Osteoblast (primary cell): ENCODE results near the gene TCF19. TPM values are rescaled to one million over a fixed set of nuclear protein-coding genes. Genes with fewer than 3 reads are reported as not detected.

Source experiments
- DNase-seq: peaks from one replicate; pipeline ENCODE4 v3.0.0; 2011; ENCODE audit warnings: low spot score, mixed read lengths; ENCODE audit not compliant: insufficient read length; ENCODE audit errors: missing footprints
- H2AFZ ChIP-seq: 2 replicates; pipeline ENCODE4 v1.6.0; 2011; ENCODE audit warnings: mild to moderate bottlenecking, low read length
- H3K27ac ChIP-seq: 2 replicates; pipeline ENCODE4 v1.5.1; 2011; ENCODE audit warnings: mild to moderate bottlenecking, low read depth, low read length, moderate library complexity
- H3K27me3 ChIP-seq: 2 replicates; pipeline ENCODE4 v1.6.0; 2012; ENCODE audit warnings: mild to moderate bottlenecking, control low read depth, inconsistent platforms, low read length, moderate library complexity; ENCODE audit not compliant: insufficient read depth
- H3K36me3 ChIP-seq: 2 replicates; pipeline ENCODE4 v1.5.1; 2011; ENCODE audit warnings: mild to moderate bottlenecking, low read length, control low read depth, moderate library complexity; ENCODE audit not compliant: insufficient read depth
- H3K4me1 ChIP-seq: 2 replicates; pipeline ENCODE4 v1.5.1; 2011; ENCODE audit warnings: mild to moderate bottlenecking, low read length, control low read depth, moderate library complexity; ENCODE audit not compliant: insufficient read depth
- H3K4me2 ChIP-seq: 2 replicates; pipeline ENCODE4 v1.6.0; 2011; ENCODE audit warnings: mild to moderate bottlenecking, low read length; ENCODE audit not compliant: insufficient read depth
- H3K4me3 ChIP-seq: fragments of 200-600 bp; sonication (generic); 3 replicates; pipeline ENCODE4 v1.5.1; 2012; ENCODE audit warnings: mild to moderate bottlenecking, low read length, inconsistent platforms; ENCODE audit not compliant: insufficient read depth
- H3K79me2 ChIP-seq: 2 replicates; pipeline ENCODE4 v1.6.0; 2012; ENCODE audit warnings: mild to moderate bottlenecking, low read length, control low read depth, inconsistent platforms; ENCODE audit not compliant: insufficient read depth
- H3K9me3 ChIP-seq: 2 replicates; pipeline ENCODE4 v1.5.1; 2011; ENCODE audit warnings: low read depth, low read length, control low read depth
- H4K20me1 ChIP-seq: 2 replicates; pipeline ENCODE4 v1.6.0; 2012; ENCODE audit warnings: mild to moderate bottlenecking, low read length, control low read depth; ENCODE audit not compliant: insufficient read depth
- small RNA-seq: library from RNA; depleted of rRNA; stranded (forward); fragments of <200 nt; gene quantifications from one replicate; pipeline ENCODE3, GENCODE V24; 2012
- total RNA-seq: library from RNA; depleted of rRNA; stranded (reverse); fragments of >200 nt; gene quantifications from 2 replicates; pipeline ENCODE4 v1.2.3, GENCODE V29; 2012
- TF ChIP-seq, protein P1 (sequence below): IDR thresholded peaks from 2 replicates; pipeline ENCODE4 v1.5.1; 2011; ENCODE audit warnings: mild to moderate bottlenecking, low read depth, low read length, moderate library complexity; ENCODE audit errors: extremely low read depth

TCF19 gene
- total RNA-seq, 1 donor, result 5.8 TPM

DNA sequence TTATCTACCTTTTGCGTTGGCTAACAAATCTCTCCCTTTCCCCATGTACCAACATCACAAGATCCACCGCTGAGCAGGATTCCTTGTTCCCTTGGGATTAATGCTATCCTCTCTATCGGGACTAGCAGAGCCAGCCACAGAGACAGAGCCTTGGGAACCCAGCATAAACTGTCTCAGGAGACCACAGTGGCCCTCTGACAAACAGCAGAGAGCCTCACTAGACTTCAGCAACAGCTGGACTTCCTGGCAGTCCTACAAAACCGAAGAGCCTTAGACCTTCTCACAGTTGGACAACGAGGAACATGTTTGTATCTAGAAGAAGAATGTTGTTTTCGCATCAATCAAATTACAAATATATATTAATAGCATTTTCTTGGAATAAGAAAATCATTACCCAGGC is 51.7 kb downstream of the TCF19 start:
- no peaks in the 10 kb centered on the region for H3K36me3 ChIP-seq
- H3K79me2 ChIP-seq, result no peaks in the 10 kb centered on the region
- no peak for DNase-seq
- no peaks in the 10 kb centered on the region for H4K20me1 ChIP-seq
- H3K27ac ChIP-seq, result no peak overlapping the region
- H3K4me2 ChIP-seq, result no peak overlapping the region
- no peaks in the 10 kb centered on the region for H3K4me1 ChIP-seq
- no peak overlapping the region for H2AFZ ChIP-seq
- no peak overlapping the region for H3K4me3 ChIP-seq
- no peaks in the 10 kb centered on the region for H3K9me3 ChIP-seq
- TF ChIP-seq, protein P1, sequence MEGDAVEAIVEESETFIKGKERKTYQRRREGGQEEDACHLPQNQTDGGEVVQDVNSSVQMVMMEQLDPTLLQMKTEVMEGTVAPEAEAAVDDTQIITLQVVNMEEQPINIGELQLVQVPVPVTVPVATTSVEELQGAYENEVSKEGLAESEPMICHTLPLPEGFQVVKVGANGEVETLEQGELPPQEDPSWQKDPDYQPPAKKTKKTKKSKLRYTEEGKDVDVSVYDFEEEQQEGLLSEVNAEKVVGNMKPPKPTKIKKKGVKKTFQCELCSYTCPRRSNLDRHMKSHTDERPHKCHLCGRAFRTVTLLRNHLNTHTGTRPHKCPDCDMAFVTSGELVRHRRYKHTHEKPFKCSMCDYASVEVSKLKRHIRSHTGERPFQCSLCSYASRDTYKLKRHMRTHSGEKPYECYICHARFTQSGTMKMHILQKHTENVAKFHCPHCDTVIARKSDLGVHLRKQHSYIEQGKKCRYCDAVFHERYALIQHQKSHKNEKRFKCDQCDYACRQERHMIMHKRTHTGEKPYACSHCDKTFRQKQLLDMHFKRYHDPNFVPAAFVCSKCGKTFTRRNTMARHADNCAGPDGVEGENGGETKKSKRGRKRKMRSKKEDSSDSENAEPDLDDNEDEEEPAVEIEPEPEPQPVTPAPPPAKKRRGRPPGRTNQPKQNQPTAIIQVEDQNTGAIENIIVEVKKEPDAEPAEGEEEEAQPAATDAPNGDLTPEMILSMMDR, result no peak
- H3K27me3 ChIP-seq, result peaks cover 3% of the 10 kb centered on the region

DNA sequence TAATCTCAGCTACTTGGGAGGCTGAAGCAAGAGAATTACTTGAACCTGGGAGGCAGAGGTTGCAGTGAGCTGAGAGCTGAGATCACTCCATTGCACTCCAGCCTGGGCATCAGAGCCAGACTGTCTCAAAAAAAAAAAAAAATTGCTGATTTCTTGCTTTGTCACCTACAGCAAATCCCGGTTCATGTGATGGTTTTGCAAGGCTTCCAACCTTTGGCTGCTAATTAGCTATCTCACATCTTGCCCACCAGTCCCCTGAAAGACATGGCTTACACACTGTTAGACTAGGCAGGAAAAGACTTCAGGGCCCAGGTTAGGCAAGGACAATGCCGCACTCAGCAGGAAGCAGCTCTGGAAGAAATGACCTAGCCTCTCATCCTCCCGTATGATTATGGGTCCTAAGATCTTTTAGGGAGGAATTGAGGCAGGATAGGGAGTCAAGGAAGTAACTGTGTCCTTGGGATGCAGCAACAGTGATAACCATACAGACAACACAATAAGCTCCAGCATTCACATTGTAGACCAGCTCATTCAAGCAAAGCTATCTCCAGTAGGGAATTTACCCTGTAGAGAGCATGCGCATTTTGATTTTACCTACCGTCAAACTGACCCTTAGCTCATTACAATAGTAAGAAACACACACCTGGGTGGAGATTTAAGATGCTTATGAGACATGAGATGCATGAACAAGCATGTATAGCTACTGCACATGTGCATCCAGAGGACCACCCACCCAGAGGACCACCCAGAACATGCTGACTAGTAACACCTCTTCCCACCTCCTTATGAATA is 52.5 kb downstream of the TCF19 start:
- TF ChIP-seq, protein P1, result no peak

More for the DNA sequence above, 52.5 kb downstream of the TCF19 start:
- H2AFZ ChIP-seq, result no peak overlapping the region
- no peak overlapping the region for H3K27ac ChIP-seq
- no peaks in the 10 kb centered on the region for H3K79me2 ChIP-seq
- no peak for DNase-seq
- H3K36me3 ChIP-seq, result no peaks in the 10 kb centered on the region
- no peak overlapping the region for H3K4me3 ChIP-seq
- H3K4me2 ChIP-seq, result no peak overlapping the region
- H3K4me1 ChIP-seq, result no peaks in the 10 kb centered on the region
- H3K27me3 ChIP-seq, result peaks cover 3% of the 10 kb centered on the region
- no peaks in the 10 kb centered on the region for H3K9me3 ChIP-seq
- no peaks in the 10 kb centered on the region for H4K20me1 ChIP-seq

Small RNA genes lying within 50 kb of the gene (small RNA-seq; reads per million reads assigned to genes)
- gene POLR2LP1, result not detected

Other genes starting within 250 kb of the TCF19 start
- gene VARS2, start 244.4 kb upstream of the TCF19 start, total RNA-seq, result 14.5 and 15.6 TPM in 2 replicates
- gene SFTA2, start 226.4 kb upstream of the TCF19 start, total RNA-seq, result not detected in 2 replicates
- not detected in 2 replicates for gene MUCL3, start 217.6 kb upstream of the TCF19 start, total RNA-seq
- gene MUC21, start 174.9 kb upstream of the TCF19 start, total RNA-seq, result not detected in 2 replicates
- gene MUC22, start 148.1 kb upstream of the TCF19 start, total RNA-seq, result not detected in 2 replicates
- not detected in 2 replicates for gene C6orf15, start 46.0 kb upstream of the TCF19 start, total RNA-seq
- 1.2 and 2.2 TPM in 2 replicates for gene PSORS1C1, start 43.8 kb upstream of the TCF19 start, total RNA-seq
- gene CDSN, start 38.1 kb upstream of the TCF19 start, total RNA-seq, result not detected in 2 replicates
- gene PSORS1C2, start 19.5 kb upstream of the TCF19 start, total RNA-seq, result not detected in 2 replicates
- 13.6 and 14.1 TPM in 2 replicates for gene CCHCR1, start 787 bp upstream of the TCF19 start, total RNA-seq
- 0.29 and 2.5 TPM in 2 replicates for gene POU5F1, start 12.1 kb downstream of the TCF19 start, total RNA-seq
- 477 and 489 TPM in 2 replicates for gene HLA-C, start 113.5 kb downstream of the TCF19 start, total RNA-seq
- gene HLA-B, start 198.6 kb downstream of the TCF19 start, total RNA-seq, result 455 and 510 TPM in 2 replicates
- gene MICA, start 245.0 kb downstream of the TCF19 start, total RNA-seq, result 31.1 and 40.1 TPM in 2 replicates